IPS-18c (cell line): ENCODE measurements around the gene PDXP.

ENCODE experiments used
- H3K4me3 ChIP-seq: 2 replicates; pipeline ENCODE4 v1.7.0; 2013; ENCODE audit warnings: low read depth, mild to moderate bottlenecking, low read length, moderate library complexity; ENCODE audit not compliant: insufficient read depth
- H3K9me3 ChIP-seq: one replicate; pipeline ENCODE4 v1.6.1; 2013; ENCODE audit warnings: mild to moderate bottlenecking, low read length, moderate library complexity; ENCODE audit not compliant: control insufficient read depth, insufficient read depth

Gene PDXP

GRCh38 chr22:37705205-37705604, 46.7 kb downstream of the PDXP start:
- Histone ChIP-seq H3K4me3 (no peak overlapping the region), H3K9me3 (no peaks in the 10 kb centered on the region)

- no peaks in the 10 kb centered on the region for H3K9me3 ChIP-seq
Observed at GRCh38 chr22:37708580-37709444, 50.3 kb downstream of the PDXP start.

GRCh38 chr22:37709445-37709765, 50.9 kb downstream of the PDXP start:
- Histone ChIP-seq H3K9me3 (no peaks in the 10 kb centered on the region), H3K4me3 (no peak overlapping the region)

More at GRCh38 chr22:37708580-37709444, 50.3 kb downstream of the PDXP start:
- no peak overlapping the region for H3K4me3 ChIP-seq

- H3K4me3 ChIP-seq, result no peak overlapping the region
Observed at GRCh38 chr22:37710675-37711074, 52.2 kb downstream of the PDXP start.

GRCh38 chr22:37711490-37711889, 53.0 kb downstream of the PDXP start:
- Histone ChIP-seq H3K4me3 (no peak overlapping the region), H3K9me3 (no peaks in the 10 kb centered on the region)

More at GRCh38 chr22:37710675-37711074, 52.2 kb downstream of the PDXP start:
- no peaks in the 10 kb centered on the region for H3K9me3 ChIP-seq

- Histone ChIP-seq H3K4me3 (no peak overlapping the region), H3K9me3 (no peaks in the 10 kb centered on the region)
Observed at GRCh38 chr22:37713761-37714160, 55.2 kb downstream of the PDXP start.

- no peak overlapping the region for H3K4me3 ChIP-seq
- no peaks in the 10 kb centered on the region for H3K9me3 ChIP-seq
Observed at GRCh38 chr22:37714634-37715033, 56.1 kb downstream of the PDXP start.

- no peaks in the 10 kb centered on the region for H3K9me3 ChIP-seq
- H3K4me3 ChIP-seq, result no peak overlapping the region
Observed at GRCh38 chr22:37715760-37716159, 57.2 kb downstream of the PDXP start.
